Right kidney (tissue), 9 donors: ENCODE measurements around the gene LDHAL6A.
"Not testable (repeated sequence)": the region's sequence is repeated elsewhere in the genome, so short reads cannot be mapped to it uniquely, and the experiment has no call there.

Experiments used
- DNase-seq: peaks from one replicate; pipeline ENCODE4 v3.0.0-alpha.2; 2016
- long read RNA-seq, 8 donors: transcript quantifications; one replicate each; lab custom pipeline, GENCODE V29; 2026

The LDHAL6A gene
- long read RNA-seq, donor 1, partial matches to known transcripts, result 183 of 183 reads
- long read RNA-seq, donor 1, other reads (novel, unspliced or antisense), result 0 of 183 reads
- long read RNA-seq, donor 2, partial matches to known transcripts, result 0 of 1 reads
- long read RNA-seq, donor 2, other reads (novel, unspliced or antisense), result 0 of 1 reads
- long read RNA-seq, donor 3, partial matches to known transcripts, result 21 of 87 reads
- long read RNA-seq, donor 3, other reads (novel, unspliced or antisense), result 66 of 87 reads
- long read RNA-seq, donor 4, partial matches to known transcripts, result 191 of 252 reads
- long read RNA-seq, donor 4, other reads (novel, unspliced or antisense), result 61 of 252 reads
- long read RNA-seq, donor 5, result 0 reads
- long read RNA-seq, donor 6, result 0 reads
- long read RNA-seq, donor 7, partial matches to known transcripts, result 145 of 215 reads
- long read RNA-seq, donor 7, other reads (novel, unspliced or antisense), result 70 of 215 reads
- long read RNA-seq, donor 8, partial matches to known transcripts, result 132 of 190 reads
- long read RNA-seq, donor 8, other reads (novel, unspliced or antisense), result 58 of 190 reads

GRCh38 chr11:18455686-18456372 is at the start of gene LDHAL6A:
Gene LDHAL6A, plus strand, starts transcription at chr11:18455856. Its CDS starts 825 bp downstream, at chr11:18456681.
- DNase-seq, result no peak

- not testable (repeated sequence) for DNase-seq
These were observed 48.3 kb upstream of the LDHAL6A start for GRCh38 chr11:18407400-18407799.

GRCh38 chr11:18408558-18409291 is 46.9 kb upstream of the LDHAL6A start:
- DNase-seq, result no peak

- no peak for DNase-seq
These were observed 39.2 kb upstream of the LDHAL6A start for GRCh38 chr11:18416459-18416858.

GRCh38 chr11:18419040-18419439 is 36.6 kb upstream of the LDHAL6A start:
- DNase-seq, result no peak

GRCh38 chr11:18420067-18420466 is 35.6 kb upstream of the LDHAL6A start:
- DNase-seq, result no peak

- no peak for DNase-seq
These were observed 28.4 kb upstream of the LDHAL6A start for GRCh38 chr11:18427240-18427639.

GRCh38 chr11:18429332-18429731 is 26.3 kb upstream of the LDHAL6A start:
- DNase-seq, result no peak

GRCh38 chr11:18438691-18439090 is 17.0 kb upstream of the LDHAL6A start:
- no peak for DNase-seq

GRCh38 chr11:18449251-18449650 is 6.4 kb upstream of the LDHAL6A start:
- DNase-seq, result no peak

GRCh38 chr11:18452927-18453326 is 2.7 kb upstream of the LDHAL6A start:
- DNase-seq, result no peak

- DNase-seq, result no peak
These were observed 1.8 kb downstream of the LDHAL6A start for GRCh38 chr11:18457450-18457849.

- no peak for DNase-seq
These were observed 4.0 kb downstream of the LDHAL6A start for GRCh38 chr11:18459634-18460033.

- DNase-seq, result no peak
These were observed 6.3 kb downstream of the LDHAL6A start for GRCh38 chr11:18461909-18462308.

GRCh38 chr11:18463439-18463838 is 7.8 kb downstream of the LDHAL6A start:
- no peak for DNase-seq

- no peak for DNase-seq
These were observed 10.7 kb downstream of the LDHAL6A start for GRCh38 chr11:18466402-18466801.

- no peak for DNase-seq
These were observed 12.4 kb downstream of the LDHAL6A start for GRCh38 chr11:18468059-18468458.

GRCh38 chr11:18468961-18469360 is 13.3 kb downstream of the LDHAL6A start:
- no peak for DNase-seq

- DNase-seq, result no peak
These were observed 16.3 kb downstream of the LDHAL6A start for GRCh38 chr11:18471995-18472394.

GRCh38 chr11:18472587-18472986 is 16.9 kb downstream of the LDHAL6A start:
- no peak for DNase-seq

- DNase-seq, result no peak
These were observed 23.4 kb downstream of the LDHAL6A start for GRCh38 chr11:18479063-18479462.

GRCh38 chr11:18485913-18486528 is 30.4 kb downstream of the LDHAL6A start:
- no peak for DNase-seq
